GM21423 (cell line): ENCODE results near the gene PPP6R1.

Experiments used
- ATAC-seq: cut with Tn5 transposase; IDR thresholded peaks from one replicate; pipeline ENCODE4 v1.9.1; 2021; ENCODE audit warnings: mild to moderate bottlenecking, moderate library complexity; ENCODE audit not compliant: unreplicated experiment

Gene PPP6R1

GRCh38 chr19:55197528-55197927 is 61.3 kb downstream of the PPP6R1 start:
- ATAC-seq = no peak

DNA sequence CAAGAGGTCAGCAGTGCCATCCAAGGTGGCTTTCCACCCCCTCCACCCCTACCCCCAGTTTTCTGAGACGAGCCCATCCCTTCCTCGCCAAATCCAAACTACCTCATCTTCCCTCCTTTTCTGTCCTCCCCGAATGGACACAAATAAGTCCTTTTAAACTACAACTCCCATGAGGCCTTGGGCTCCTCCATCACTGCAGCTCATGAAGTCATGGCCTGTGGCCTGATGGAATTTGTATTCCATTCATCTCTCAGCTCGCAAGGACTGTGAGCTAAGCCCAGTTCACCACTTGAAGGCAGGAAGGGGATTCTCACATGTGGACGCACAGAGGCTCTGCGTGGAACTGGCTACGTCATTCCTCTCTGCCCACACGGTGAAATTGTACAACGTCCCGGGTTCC is 62.0 kb downstream of the PPP6R1 start:
- ATAC-seq = no peak

DNA sequence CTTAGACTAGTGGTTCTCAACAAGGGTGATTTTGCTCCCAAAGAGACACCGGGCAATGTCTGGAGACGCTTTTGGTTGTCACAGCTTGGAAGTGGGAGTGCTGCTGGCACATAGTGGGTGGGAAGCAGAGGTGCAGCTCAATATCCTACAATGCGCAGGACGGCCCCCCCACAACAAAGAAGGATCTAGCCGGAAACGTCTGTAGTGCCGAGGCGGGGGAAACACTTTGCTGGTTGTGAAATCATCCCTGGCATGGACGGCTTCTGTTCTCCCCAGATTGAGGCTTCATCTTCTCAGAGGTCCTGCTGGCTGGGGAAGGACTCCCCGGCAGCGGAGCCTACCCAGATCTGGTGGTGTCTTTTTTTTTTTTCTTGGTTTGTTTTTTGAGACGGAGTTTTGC is 65.3 kb downstream of the PPP6R1 start:
- no peak for ATAC-seq

- ATAC-seq = no peak
These were observed 69.4 kb downstream of the PPP6R1 start for GRCh38 chr19:55189403-55189835.

- no peak for ATAC-seq
These were observed 70.2 kb downstream of the PPP6R1 start for GRCh38 chr19:55188625-55189024.

- ATAC-seq = no peak
These were observed 72.7 kb downstream of the PPP6R1 start for GRCh38 chr19:55186080-55186479.

GRCh38 chr19:55181740-55182139 is 77.1 kb downstream of the PPP6R1 start:
- ATAC-seq = no peak
